GM19193 (cell line): ENCODE data around the gene CEP63.

Experiments
- POLR2A ChIP-seq: IDR thresholded peaks from 4 replicates; pipeline ENCODE4 v1.6.1; 2011; ENCODE audit not compliant: insufficient read depth, insufficient read length; ENCODE audit errors: extremely low read depth

The CEP63 gene

DNA sequence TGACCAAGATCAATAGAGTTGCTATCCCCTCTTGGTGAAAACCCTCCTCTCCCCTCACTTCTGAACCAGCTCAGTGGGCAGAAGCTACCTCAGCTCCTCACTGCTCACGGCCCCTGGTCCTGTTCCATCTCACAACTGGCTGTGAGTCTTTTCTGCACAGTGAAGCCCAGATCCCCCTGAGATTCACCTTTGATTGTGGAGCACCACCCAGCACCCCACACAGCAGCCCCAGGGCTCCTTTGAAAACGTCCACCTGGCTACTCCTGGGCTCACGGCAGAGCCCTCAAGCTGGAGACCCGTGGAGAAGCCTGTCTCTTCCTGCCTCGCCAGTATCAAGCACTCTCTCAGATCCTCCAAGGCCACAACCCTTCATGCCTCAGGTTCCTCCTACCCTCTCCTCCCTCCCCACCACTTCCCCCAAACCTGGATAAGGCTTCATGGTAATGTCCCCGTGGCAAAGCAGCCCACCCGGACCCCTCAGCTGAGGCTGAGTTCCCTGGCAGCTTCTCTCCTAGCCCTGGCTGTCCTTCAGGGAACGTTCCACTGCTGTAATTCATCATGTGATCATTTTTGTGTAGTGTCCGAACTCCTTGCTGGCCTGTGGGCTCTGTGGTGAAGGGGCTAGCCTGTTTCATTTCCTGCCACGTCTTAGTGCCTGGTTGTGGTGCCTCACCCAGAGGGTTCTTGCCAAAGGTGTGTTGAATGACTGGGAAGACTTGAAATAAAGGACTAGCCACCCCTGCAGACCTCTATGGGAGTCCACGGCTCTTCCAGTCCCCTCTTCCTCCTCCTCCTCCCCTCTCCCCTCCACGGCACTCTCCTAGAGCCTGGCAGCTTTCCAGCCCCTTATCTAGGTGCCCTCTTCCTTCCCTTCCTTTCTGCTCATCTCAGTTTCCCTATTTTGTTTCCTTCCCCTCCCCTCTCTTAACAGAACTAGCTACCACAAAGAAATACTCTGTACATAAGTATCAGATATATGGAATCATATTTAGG is 120.5 kb downstream of the CEP63 start:
- no peak for TF ChIP-seq POLR2A

DNA sequence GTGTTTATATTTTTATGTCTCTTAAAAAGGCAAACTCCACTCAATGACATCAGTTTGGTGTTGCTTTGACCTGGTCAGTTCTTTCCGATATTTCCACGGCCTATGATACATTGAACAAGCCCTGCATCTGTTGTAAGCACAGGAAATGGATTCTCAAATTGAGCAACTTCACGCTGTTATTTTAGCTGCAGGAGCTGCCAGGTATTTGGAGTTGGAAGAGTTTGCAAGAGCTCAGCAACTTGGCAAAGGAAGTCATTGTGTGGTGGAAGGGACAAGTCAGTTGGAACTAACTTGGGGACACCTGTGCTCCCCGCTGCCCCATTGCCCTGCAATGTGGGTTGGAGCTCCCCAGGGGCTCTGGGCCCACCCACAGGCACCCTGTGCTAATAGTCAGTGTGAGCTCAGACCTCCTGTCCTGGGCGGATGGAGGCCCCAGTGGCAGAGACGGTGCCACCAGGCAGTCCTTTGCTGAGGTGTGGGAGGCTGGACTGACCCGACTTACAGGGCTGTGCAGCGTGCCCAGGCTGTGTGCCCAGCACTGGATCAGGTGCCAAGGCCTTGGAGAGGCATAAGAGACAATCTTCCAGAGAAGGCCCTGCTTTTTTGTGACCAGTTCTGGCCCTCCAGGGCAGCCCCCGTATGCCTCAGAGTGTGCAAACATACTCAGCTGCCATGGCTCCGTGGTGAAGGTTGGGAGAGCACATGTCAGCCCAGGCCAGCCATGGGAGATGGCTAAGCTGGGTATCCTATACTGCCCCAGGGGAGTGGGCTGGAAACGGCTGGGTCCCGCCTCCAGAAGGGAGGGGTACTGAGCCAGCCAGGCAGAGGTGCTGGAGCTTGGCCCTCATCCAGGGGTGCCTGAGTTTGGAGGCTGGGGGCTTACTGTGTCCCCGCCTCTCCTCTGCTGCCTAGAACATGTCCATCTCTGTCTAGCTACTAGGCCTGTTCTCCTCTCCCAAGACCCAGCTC is 121.5 kb downstream of the CEP63 start:
- TF ChIP-seq POLR2A, result no peak

DNA sequence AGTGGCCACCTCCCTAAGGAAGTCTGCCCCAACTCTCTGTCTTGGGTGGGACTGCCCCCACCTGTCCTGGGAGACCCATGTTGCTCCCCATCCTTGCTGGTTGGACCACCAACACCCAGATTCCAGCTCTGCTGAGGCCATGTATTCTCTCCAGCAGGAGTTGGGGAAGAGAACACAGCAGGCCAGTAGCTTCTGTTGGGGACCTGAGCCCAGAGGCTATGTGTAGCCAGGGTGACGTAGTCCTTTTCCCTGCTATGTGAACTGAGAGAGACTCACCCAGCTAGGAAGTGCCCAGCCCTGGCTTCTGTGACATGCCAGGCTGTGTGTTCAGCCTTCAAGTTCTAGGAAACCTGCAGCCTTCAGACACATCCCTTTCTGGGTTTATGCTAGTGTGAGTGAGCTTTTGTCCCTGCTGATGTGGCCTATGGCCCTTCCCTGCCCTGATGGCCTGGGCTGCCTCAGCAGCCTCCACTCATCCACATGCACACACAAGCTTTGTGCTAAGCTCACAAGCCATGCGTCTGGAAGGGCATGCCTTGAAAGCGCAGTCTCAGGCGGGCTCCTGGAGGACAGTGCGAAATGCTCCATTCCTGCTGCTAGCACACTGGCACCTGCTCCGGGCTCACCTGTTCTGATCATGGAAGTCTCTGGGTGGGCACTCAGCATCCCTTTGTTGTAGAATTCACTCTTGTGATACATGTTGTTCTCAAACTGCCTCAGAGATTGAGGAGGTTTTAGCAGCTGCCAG is 122.3 kb downstream of the CEP63 start:
- no peak for TF ChIP-seq POLR2A

DNA sequence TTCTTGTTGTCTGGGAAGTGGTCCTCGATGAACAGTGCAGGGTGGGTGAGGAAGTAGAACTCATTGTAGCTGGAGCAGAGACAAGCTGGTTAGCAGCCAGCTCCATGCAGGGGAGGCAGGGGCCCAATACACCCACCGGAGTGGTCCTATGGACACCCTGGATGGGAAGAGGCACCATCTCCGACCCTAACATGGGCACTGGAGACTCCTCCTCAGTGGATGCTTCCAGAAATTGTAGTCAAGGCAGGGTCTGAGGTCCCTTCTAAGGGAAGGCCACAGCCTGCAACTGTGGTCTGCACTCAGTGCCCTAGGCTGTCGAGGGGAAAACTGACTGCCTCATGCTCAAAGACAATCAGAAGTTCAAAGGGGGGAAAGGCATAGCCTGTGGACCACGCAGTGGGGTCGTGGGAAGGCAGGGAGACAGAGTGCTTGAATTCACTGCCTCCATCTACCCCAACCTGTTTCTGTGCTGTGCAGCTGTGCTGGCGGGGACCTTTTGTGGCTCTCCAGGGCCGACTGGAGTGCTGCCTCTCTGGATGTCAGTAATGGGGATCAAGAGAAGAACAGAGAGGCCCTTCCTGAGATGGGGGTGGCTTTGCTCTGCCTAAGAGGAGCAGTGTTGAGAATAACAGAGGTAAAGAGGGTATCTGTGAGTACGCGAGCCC is 123.0 kb downstream of the CEP63 start:
- no peak for TF ChIP-seq POLR2A

DNA sequence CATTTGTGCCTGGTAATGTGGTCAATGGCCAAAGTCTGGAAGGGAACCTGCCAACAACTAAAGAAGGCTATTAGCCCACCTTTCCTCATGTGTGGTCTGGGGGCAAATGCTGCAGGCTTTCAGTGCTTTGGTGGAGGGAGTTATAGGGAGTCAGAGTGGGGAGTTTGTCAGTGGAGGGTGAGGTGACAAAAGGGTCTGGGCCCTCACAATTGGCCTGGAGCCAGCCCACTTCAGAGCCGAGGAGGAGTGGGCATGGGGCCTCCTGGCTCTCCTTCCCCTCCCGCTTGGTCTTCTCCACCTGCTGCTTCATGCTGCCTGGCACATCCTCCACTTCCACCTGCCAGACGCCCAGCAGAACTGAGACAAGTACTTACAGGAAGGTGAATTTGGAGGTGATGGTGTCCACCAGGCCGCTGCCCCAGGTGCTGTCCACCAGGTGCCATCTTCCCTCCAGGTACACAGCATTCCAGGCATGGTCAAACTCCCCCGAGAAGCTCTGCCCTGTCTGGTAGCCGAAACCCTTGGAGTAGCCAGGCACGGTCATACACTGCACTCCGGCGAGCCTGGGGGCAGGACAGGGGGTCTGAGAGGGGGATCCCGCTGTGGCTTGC is 124.1 kb downstream of the CEP63 start:
- TF ChIP-seq POLR2A, result no peak

DNA sequence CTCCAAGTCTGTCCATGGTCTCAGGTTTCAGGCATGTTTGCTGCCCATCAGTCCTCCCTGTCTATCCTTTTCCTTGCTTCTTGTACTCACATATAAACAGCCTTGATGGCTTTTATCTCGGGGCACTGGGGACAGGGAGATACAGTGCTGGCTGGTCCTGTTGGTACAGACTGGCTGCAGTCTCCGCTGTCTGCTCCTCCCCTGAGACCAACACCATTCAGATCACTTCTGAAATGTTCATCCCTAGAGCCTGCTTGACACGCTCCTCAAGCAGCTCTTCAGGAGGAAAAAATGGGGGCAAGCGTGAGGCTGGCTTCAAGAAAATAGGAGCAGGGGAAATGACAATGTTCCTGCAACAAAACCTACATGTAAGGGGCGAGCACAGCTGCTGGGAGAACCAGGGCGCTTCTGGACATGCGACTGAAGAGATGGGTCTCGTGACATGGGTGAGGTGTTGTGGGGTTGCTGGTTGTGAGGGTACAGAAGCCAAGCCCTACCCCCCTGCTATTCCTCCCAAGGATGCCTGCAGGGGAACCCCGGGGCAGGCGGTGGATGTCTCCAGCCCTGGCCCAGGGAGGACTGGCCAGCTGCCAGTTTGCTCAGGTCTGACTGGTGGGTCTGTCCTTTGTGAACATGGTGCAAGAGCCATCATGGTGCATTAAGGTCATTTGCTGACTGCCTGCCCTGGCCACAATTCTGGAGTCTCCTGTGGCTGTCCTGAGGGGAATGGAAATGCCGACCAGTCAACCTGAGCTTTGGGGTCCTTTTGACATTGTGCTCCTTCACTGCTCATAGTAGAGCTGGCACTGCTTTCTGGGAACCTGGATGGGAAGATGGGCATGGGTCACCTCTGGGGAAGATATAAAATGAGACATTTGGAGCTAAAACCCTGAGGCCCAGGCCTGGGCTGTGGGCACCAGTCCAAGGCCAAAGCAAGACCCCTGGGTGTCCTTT is 124.9 kb downstream of the CEP63 start:
- no peak for TF ChIP-seq POLR2A

DNA sequence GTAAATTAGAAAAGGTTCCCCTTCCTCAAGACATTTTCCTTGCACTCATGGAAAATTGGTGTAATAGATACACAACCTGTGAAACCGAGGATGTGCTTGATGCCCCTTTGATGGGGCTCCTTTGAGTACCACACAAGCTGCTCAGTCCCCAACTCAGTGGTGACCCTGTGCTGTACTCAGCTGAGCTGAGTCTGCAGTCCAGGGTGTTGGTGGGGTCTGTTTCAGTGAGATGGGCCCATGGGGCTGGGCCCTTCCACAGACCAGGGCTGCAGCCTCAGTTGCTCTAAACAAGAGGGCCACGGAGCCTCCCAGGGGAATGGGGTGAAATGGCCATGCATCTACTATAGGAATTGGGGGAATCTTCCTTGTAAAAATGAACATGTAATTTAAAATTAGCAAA is 125.7 kb downstream of the CEP63 start:
- TF ChIP-seq POLR2A, result no peak

DNA sequence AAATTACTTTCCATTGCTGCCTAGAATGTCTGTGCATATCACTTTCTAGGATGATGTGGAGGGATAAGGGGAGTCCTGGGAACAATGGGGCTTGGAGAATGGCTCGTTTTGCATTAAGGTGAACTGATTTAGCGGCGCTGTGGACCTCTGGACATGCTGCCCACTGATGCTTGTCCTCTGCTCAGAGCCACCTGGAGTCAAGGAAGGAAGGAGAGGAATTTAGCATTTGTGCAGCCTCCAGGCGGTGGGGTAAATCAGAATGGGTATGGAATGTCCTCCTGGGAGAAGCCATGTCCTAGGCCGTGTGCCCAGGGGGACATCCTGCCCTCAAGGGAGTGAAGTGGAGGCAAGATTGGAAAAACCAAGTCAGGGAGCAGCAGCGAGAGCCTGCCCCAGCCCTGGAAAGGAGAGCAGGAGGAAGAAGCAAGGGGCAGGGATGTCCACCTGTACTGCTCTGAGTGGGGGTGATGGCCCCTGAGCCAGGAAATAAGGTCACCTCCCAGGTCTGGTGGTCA is 127.2 kb downstream of the CEP63 start:
- TF ChIP-seq POLR2A, result no peak

DNA sequence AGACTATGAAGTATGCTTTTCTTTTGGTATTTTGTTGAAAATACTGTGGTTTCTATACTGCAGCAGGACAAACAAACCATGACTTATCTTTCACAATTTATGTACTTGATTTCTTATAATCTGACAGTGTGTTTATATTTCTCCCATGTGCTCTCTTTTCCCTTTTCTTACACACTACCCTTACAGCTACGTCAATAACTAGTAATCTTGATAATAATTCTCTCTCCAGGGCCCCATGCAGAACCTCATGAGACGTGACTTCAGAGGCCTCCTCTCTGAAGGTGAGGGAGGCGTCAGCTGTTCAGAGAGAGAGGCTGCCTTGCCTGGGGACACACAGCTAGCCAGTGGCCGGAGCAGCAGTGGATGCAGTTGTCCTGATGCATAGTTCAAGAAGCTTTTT is 129.1 kb downstream of the CEP63 start:
- no peak for TF ChIP-seq POLR2A

DNA sequence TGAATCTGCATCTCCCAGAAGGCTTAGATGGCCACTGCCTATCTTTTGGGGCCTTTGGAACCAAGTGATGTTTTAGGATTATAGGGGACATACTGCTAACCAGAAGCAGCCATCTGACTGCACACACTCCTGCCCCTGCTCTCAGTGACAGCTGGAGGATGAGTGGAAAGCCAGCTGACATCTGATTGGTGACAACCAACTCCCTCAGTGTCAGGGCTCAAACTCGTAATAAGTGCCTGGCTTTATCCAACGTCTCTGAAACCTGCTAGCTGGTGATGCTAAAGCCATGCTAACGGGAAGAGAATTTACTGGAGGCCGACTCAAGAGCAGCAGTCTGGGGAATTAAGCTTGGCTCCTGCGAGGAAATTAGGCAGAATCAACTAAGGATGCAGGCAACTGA is 129.9 kb downstream of the CEP63 start:
- TF ChIP-seq POLR2A, result no peak

DNA sequence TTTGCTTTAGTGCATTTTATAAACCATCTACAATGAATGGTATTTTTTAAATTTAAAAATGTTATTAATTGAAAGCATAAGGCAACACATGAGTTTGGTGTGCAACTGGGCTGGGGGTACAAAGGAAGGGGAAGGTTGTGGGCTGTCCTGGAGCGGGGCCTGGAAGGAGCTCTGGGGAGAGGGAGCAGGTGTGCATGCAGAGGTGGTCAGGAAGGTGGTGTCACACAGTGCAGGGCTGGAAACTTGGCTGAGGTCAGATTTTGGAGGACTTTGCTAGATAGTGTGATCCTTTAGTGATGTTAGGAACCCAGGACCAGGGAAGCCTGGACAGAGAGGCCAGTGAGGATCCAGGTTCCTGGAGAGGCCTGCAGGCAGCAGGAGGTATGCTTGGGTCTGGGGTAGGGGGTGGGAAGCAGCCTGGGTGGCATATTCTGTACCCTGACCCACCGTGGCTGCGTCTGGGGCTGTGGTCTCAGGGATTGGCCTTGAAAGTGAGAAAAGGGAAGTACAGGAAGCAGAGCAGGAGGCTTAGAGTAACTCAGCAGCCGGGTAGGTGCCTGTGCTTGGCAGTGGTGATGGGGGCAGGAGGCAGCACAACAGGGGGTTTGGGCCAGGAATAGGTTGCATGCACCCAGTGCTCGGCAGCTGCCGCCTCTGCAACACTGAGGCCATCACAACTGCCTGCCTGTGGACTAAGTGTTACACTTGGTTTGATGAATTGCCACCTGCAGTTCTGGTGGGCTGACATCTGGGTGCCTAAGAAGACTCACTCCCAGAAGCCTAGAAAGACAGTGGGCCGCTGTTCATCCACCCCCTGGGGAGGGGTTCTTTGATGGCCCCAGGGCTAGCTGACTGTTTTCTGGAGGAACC is 132.0 kb downstream of the CEP63 start:
- no peak for TF ChIP-seq POLR2A

DNA sequence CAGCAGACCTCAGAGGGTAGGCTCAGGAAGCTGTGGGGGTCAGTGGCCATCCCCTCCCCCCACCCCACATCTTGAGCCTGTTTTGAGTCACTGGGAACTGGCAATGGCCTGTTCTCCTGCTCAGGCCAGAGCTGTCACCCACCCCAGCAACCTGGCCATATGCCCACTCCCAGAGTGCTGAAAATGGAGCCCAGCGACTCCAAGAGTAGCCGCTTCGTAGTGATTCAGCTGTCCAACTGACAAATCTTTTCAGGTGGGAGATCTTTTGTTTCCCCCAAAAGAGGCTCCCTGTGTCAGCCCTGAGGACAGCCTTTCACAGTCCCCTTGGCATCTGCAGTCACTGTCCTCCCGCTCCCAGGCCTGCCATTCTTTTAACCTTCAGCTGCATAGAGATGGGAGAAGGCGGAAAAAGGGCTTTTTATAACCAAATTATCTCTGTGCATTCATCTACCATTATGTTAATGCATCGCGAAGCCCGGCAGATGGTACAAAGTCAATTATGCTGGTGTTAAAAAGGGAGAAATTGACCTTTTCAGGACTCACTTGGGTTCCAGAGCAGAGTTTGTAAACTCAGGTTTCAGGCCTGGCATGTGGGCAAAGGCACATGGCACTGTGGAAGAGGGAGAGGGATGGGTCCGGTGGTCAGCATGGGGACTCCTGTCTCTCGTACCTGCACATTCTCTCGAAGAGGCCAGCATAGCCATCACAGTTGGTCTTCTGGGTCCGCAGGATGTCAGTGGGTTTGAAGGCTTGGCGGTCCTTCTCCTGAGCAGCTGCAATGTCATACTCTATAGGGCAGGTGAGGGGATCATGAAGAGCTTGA is 132.8 kb downstream of the CEP63 start:
- TF ChIP-seq POLR2A, result no peak
